T-helper 2 cell (primary cell): ENCODE results near the gene PLEKHG4.
A peak's percentile ranks its signal among the peaks of the same experiment; 100 is the strongest.

Experiments used
- DNase-seq, 5 experiments: peaks; one replicate each; pipeline versions ENCODE4 v3.0.0 to v3.0.0-alpha.2; 2012 to 2022

The PLEKHG4 gene

DNA sequence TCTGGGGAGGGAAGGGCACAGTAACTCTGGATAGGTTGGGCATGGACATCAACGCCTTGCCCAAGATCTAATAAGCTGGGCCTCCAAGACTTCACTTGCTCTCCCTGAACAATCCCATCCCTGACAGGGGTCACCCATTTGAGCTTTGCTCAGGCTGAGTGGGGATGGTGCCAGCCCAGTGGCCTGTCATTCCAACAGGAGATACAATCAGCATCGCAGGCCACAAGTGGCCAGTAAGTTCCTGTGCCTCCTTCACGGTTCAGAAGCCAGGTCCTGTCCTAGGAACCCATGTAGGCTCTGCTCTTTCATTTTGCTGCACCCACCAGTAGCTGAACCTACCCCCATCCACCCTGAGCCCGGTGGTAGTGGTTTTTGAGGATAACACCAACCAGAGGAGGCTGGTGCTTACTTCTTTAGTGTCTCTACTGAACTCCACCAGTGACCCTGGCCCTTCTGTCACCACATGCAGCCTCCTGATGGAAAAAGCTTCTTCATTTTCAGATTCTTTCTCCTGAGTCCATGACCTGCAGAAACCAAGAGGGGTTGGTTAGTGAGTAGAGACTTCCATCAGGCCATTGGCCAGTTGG is 14.9 kb downstream of the PLEKHG4 start:
- DNase-seq = no peak

DNA sequence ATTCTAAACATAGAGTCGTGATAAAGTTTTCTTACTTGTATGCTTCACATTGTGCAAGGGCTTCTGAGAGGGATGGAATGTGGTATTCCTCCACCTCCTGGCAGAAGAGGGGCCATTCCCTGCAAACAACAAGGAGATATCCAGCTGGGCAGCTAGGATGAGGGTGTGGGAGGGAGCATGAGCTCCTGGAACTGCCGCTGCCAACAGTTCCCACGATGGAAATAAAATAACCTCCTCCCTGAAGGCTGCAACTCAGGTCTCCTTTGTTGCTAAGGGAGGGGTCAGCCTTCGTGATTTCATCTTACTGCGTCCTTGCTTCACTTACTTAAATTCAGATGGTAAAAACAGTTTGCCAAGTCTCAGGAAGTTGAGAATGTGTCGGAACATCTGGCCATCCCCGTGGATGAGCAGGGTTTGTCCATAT is 15.6 kb downstream of the PLEKHG4 start:
- DNase-seq = no peak

DNA sequence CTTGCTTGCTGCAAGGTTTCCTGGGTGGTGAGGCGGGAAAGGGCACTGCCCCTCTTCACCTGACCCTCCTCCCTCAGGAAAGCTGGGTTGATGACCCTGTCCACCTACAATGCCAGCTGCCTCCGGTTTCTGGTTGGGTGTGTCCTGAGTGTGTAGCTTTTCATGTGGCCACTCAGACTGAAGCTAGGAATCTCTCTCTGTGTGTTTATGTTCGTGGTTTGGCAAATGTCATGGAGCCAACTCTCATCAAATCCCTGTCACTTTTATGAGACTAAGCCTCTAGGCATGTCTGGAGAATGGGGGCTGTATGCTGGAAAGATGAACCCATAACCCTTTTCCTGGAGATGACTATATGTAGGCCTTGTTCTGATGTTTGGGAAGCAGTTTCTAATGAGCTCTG is 17.1 kb downstream of the PLEKHG4 start:
- DNase-seq = no peak

DNA sequence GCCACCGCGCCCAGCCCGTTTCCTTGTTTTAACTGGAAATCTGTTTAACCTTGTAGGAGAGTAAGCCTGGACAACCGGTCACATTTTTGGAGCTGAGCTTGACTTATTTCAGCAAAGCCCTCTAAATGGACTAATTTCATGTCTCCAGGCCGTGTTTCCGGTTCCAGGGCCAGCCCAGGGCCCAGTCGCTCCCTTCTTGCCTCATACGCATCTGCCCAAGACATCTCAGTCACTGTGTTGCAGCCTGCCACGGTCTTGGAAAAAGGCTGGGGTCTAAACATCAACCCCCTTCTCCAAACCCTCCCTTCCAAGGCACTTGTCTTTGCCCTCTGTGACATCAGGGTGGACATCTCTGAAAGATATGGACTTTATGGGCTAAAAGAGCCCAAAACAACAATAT is 18.9 kb downstream of the PLEKHG4 start:
- DNase-seq = no peak

DNA sequence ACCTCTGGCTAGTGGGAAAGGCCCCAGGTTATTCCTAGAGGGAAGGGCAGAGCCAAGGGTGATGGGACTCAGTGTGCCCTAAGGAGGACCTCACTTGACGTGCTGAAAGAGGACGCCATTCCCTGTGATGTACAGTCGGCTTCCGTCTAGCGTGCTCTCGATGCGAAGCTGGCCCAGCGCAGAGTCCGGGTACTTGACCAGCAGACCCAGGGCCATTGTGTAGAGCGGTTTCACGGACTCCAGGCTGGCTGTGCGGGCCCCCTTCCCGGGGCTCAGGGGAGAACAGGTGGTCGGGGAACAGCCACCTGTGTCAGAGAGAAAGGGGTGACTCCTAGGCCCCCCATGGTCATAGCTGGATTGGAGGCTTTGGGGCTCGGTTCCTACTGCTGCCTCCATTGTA is 19.9 kb downstream of the PLEKHG4 start:
- DNase-seq = no peak

DNA sequence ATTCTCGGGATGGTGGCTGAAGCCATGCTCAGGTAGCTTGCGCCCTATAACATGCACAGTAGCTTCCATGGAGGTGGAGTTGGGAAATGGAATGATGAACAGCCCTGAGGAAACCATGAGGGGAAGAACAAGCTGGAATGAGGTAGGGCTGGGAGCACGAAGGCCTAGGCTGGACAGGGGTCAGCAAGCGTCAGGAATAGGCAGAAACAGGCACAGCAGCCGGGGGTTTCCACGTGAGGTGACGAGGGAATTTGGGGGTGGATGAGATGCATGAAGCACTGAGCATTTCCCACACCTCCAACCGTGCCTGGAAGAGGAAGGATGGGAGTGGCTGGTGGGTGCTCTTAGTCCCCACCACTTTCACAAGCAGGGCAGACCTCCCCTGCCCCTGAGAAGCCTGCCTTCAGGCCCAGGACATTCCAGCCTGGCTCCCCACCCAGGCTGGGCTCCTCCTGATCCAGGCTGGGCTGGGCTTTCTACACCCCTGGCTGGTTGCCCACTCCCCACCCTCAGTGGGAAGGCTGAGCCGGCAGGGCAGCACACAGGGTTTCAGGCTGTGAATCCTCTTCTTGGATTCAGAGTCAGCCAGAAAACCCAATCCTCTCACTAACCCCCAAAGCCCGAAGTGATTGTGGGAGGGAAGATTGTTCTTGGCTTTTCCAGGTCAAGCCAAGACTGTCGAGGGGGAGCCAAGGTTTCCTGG is 21.9 kb downstream of the PLEKHG4 start:
- no peak for DNase-seq

DNA sequence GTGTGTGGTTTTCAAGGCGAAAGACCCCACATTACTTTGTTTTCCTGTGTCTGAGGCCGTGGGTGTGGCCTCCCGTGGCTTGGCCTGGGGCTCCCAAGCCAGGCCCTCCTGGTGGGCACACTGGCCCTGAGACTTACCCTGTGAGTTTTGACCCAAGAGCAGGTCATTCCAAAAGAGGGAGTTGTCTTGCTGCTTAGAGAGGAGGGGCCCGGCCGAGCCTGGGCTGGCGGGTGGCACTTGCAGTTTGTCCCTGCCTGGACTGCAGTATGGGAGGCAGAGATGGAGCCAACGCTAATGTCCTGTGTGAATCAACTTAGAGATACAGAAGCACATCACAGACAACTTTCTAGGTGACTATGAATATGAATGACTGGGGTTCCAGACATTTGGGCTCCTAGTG is 22.7 kb downstream of the PLEKHG4 start:
- no peak for DNase-seq

DNA sequence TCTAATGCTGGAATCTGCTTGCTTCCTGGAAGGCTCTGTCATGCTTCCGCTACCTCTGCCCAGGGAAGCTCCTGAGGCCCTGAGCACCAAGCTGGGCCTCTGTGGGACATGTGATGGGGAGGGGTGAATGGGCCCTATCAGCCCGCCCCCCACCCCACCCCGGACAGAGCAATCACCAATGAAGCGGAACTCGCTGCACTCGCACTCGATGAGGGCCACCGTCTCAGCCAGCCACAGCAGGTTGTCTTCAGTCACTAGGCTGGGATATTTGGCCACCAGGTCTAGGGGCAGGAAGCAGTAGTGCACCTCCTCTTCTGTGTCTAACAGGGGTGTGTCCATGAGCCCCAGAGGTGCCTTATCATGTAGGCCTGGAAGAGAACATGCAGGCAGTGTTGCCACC is 23.6 kb downstream of the PLEKHG4 start:
- DNase-seq = no peak

DNA sequence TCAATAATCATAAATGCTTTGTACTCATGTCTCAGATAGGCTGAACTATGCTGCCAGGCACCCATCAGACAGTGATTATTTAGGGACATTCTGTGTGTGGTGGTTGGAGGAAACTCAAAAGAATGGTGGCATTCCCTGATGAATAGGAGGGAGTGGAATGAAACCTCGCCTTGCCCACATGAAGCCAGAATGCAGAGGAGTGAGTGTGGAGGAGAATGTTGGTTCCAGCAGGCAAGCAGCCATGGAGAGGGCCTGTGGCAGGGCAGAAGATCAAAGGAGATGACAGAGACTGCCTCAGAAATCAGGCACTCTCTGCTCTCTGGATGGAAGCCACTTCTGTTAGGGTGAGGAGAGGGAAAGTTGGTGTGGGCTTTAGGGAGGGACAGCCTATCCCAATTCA is 24.7 kb downstream of the PLEKHG4 start:
- no peak for DNase-seq

DNA sequence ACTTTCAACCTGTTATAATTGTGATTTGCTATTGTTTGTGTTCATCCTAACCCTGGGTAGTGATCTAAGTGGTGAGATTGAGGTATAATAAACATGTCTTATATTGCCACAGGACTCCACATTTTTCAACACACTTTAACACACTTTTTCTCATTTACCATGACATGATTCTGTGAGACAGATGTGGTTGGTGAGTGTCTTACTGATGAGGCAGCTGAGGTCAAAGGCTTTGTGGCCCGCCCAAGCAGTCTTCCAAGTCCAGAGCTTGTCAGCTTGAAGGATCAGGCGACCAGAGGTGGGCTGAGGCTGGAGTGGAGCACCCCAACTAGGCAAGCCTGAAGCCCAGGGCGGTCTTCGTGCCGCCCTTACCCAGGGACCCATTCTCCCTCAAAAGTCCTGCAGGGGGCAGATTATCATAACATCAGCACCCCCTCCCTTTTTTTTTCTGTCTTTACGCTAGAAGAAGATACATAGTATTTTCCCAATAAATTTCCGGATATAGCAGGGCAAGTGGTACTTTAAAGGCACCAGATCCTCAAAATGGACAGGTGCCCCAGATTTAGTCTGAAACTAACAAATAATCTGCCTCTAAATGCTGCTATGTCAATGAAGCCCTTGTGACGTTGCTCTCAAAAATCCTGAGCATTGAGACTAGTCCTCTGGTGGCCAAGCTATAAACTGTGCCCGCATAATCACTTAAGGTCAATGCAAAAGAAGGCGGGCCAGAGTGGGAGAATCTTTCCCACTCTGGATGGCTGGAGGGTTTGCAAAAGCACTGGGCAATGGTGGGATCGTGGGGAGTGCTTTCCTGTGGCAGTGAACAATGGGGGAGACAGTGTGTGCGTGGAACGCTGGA is 26.1 kb downstream of the PLEKHG4 start:
- no peak for DNase-seq

DNA sequence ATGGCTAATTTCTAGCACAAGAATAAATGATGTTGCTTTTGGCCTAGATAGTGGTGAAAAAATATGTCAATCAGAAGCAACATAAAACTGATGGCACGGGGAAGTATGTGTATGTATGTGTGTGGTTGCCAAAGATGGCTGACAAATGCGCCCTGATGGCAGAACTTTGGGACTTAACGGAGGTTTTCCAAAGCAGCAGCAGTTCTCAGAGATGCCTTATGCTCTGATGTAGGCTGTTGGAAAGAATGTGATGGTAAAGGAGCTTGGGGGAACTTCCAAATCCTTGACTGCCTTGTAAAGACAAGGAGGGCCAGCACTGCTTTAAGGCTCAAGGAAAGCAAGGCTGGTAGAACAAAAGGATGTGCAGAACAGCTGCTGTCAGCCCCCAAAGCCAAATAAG is 31.2 kb downstream of the PLEKHG4 start:
- DNase-seq = no peak

DNA sequence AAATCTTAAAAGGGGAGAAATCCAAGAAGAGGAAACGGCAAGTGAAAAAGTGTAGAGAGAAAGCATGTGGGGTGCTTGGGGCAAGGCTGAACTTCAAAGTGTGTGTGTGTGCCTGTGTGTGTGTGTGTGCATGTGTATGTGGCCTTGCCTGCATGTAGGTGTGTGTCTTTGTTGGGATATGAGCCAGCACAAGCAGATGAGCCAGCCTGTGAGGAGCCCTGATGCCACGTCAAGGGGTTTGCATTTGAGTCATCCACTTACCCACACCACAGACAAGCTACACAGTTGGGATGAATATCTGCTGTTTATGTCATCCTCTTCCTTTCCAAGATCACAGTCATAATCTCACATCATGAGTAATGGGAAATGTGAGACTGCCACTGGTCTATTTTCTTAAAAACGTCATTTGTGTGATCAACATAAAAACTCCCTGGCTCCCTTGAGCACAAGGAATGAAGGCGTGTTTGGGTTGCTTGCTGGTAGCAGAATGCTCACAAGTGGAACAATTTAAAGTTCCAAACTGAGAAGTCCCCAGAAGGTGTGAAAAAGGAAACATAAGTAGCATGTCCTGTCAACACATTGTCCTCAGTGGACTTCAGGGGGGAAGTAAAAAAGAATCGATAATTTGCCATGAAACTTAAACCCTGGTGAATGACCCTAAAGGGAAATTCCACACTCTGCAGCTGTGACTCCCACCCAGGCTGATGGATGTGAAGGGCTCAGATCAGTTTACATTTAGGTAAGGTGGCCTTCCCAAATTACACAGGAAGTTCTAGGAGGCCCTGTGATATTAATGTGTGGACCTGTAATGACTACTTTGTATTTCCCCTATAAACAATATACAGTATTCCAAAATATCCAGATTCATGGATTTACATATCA is 32.5 kb downstream of the PLEKHG4 start:
- peak in 2 of 5 experiments; percentile 82 to 99 for DNase-seq

DNA sequence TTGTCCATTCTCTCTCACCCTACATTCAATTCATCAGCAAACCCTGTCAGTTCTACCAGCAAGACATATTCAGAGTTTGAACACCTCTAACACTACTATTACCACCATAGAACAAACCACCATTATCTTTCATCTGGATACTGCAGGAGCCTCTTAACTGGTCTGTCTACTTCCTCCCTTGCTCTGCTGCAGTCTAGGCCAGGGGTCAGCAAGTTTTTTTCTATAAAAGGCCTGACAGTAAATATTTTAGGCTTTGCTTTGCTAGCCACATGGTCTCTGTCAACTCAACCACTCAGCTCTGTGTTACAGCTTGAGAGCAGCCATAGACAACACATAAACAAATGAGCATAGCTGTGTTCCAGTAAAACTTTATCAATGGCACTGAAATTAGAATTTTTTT is 33.4 kb downstream of the PLEKHG4 start:
- peak in 1 of 5 experiments; percentile 26 for DNase-seq

DNA sequence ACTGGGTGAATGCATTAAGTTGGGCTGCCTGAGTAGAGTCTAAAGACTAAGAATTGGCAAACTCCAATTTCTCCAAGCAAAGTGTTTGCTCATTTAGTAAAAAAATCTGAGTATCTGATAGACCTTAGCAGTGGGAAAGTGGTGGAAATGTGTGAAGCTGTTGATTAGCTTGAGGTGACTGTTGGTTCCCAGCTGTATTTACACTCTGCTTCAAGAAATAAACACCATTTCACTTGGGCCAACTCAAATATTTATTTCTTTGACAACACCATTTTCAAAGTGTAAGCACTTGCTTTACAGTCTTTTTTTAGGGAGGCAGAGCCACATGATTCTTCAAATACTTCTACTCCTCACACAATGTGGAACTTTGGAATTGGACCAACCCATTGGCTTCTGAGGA is 38.5 kb downstream of the PLEKHG4 start:
- no peak for DNase-seq

DNA sequence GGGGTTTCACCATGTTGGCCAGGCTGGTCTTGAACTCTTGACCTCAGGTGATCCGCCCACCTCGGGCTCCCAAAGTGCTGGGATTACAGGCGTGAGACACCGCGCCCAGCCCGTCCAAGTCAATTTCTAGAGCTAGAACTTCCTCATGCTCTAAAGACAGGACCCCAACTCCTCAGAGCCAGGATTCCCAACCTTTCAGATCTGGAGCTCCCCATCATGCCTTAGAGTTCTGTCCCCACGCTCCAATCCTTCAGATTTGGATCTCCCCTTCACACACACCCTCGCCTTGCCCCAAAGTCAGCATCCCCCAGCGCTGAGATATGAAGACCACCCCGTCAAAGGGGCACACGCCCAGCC is 46.8 kb downstream of the PLEKHG4 start:
- no peak for DNase-seq

DNA sequence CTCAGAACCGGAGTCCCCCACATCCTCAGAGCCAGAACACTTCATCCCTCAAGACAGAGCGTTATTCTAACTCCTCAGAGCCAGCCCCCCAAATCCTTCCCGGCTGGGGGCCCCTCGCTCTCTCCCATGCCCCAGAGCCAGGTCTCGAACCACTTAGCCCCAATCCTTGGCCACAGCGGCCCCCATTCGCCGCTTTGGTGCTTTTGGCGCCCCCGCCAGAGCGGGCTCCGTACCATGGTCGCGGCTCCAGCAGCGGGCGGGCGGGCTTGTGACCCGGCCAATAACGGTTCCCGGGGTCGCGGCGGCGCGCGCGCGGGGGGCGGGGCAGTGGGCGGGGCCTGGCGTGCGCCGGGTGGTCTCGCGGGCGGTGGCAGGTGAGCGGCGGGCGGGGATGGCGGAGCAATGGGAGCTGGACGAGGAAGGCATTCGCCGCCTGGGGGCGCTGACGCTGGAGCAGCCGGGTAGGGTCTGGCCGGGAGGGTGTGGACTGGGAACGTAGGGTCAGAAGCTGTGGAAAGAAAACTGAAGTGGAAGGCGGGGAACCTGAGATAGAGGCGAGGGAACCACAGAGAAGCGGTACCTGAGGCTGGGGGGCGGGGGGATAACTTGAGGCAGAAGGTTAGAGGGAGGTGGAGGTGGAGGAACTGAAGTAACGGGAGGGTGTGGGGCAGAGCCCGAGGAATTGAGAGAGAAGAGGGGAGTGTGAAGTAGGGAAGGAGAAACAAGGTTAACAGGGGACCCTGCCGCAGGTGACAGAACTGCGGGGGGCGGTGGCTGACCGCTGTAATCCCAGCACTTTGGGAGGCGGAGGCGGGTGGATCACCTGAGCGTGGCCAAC is 47.4 kb downstream of the PLEKHG4 start, which contains the start of the genes KCTD19 and LRRC36:
Gene KCTD19 (minus strand): TSS at position 270 of the 838 bp plus-strand sequence. CDS start 34 bp downstream, at position 236.
Gene LRRC36 (plus strand): TSS at position 344 of the 838 bp plus-strand sequence. CDS start 48 bp downstream, at position 392.
- peak in 4 of 5 experiments; percentile 18 to 57 (median 38) for DNase-seq

DNA sequence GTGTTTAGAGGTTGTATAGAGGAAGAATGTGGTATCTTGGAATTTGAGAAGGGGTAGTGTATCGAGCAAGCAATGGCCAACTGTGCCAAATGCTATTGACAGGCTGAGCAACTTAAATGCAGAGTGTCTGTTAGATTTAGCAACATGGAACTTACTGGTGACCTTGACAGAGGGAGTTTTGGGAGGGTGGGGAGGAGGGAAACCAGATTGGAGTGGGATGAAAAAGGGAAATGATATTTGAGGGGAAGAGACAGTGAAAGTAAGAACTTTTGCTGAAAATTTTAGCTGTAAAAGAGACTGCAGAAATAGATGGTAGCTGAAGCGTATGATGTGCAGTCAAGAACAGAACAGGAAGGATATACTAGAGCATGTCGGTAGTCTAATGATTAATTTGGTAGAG is 48.4 kb downstream of the PLEKHG4 start:
- no peak for DNase-seq

DNA sequence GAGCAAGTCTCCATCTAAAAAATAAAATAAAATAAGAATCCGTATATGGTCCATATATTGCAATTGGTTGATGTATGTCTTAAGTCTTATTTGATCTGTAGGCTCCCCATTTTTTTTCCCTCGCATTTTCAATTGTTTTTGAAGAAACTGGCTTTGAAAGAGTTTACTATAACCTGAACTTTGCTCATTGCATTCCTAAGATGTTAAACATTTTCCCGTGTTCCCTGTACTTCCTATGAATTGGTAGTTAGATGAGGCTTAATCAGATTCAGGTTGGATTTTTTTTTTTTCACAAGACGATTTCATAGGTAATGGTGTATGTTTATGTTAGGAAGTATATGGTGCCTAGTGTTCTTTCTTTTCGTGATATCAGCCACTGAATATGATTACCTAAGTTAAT is 50.6 kb downstream of the PLEKHG4 start:
- DNase-seq = no peak

DNA sequence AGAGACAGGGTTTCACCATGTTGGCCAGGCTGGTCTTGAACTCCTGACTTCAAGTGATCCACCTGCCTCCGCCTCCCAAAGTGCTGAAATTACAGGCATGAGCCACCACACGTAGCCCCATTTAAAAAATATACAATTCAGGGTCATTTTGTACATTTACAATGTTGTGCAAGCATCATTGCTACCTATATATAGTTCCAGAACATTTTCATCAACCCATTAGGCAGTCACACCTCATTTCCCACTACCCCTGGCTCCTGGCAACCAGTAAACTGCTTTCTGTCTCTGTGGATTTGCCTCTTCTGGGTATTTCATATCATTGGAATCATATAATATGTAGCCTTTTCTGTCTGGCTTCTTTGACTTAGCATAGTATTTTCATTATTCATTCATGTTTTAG is 54.0 kb downstream of the PLEKHG4 start:
- DNase-seq = no peak

DNA sequence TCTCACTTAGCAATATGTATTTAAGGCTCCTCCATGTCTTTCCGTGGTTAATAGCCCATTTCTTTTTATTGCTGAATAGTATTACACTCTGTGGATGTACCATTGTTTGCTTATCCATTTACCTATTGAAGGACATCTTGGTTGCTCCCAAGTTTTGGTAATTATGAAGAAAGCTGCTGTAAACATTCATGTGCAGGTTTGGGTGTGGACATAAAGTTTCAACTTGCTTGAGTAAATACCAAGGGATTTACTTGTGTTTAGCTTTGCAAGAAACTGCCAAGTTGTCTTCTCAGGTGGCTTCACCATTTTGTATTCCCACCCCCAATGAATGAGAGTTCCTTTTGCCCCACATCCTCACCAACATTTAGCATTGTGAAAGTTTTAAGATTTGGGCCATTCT is 56.8 kb downstream of the PLEKHG4 start:
- DNase-seq = no peak

DNA sequence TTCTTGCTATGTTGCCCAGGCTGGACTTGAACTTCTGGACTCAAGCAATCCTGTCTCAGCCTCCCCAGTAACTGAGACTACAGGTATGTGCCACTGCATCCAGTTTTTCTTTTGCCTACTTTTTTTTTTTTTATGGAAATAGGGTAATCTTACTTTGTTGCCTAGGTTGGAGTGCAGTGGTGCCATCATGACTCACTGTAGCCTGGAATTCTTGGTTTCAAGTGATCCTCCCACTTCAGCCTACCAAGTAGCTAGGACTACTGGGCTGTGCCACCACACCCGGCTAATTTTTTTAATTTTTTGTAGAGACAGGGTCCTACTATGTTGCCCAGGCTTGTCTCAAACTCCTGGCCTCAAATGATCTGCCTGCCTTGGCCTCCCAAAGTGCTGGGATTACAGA is 57.3 kb downstream of the PLEKHG4 start:
- no peak for DNase-seq
